DMS53 (cell line): Measurements from ENCODE around the gene ANO3.

ENCODE experiments used
- DNase-seq: peaks from one replicate; lab custom pipeline; 2025; lab: John Stamatoyannopoulos, UW

Gene ANO3

DNA sequence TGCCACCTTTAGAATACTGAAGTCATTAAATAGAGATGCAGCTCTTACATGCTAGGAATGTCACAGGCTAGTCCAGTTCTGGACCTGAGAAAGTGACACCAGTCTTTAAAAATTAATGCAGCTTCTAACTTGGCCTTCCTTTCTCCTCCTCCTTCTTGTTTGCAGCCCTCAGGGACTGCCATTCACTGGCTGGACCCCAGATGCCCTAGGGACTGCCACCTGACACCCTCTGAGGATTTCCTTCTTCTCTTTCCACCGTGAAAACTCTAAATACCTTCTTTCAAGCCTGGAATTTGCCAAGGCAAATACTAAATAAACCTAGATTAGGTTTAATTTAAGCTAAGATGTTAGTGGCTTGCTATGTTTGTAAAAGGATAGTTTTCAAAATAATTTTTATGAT is 161.7 kb downstream of the ANO3 start:
- no peak for DNase-seq

DNA sequence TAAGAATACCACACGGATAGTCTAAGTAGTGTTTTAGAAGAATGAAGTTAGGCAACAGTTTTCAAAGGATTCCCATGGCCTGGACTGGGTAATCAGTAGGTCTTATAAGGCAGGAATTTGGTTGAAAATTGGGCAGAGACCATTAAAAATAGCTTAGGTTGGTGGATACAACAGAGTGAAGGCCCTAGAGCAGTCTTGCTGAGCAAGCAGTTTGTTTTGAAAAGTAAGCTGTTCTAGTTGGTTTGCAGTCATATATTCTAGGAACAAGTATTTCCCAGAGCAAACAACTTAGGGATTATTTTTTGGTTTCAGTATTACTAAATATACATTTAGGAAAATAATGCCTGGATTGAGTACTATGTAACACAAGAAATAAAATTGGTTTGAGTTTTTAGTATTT is 175.3 kb downstream of the ANO3 start:
- DNase-seq = no peak

DNA sequence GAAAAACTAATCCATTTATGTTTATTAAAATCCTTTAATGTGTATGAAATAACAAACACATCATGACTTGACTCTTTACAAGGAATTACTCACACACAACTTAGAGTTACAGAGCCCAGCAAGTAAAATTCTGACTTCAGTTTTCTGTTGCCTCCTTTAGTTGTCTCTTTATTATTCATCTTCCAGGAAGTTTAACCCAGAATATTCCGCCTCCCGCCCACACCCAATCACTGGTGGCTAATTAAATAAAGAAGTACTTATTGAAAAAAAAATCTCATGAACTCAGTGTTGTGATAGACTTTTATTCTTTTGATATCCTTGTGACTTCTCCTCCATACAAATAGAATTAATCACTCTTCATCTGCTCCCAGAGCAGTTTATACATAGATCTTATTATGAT is 178.2 kb downstream of the ANO3 start:
- no peak for DNase-seq

DNA sequence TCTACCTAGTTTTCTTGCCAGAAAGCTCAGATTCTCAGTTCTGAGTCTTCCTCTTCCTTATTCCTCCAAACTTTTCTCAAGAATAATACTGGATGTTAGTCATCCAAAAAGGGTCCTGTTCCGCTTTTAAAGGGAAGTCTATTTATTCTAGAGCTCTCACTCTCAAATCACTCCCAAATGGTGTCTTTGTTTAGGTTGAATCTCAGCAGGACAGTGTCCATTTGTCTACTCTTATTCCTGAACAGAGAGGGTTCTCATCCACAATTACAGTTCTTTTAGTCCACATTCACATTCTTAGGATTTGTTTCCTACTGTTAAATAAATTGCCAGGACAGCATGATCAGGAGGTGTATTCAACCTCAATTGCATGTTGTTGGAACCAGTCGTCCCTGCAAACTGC is 178.8 kb downstream of the ANO3 start:
- DNase-seq = no peak

DNA sequence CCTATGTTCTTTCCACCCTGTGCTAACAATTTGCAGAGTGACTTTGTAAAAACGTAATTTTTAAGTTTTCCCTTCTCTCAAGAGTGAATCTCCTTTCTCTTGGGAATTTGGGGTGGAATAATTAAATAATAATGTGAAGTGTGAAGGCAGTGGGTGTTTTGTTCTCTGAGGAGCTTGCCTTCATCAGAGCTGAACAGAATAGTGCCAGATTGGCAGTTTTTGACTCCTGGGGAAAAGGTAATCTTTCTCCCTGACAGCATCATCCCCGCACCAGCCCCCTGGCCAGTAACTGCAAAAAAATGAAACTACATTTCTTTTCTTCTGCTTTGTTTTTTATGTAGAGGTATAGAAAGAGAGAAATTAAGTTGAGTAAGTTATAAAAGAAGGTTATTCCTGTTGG is 180.3 kb downstream of the ANO3 start:
- no peak for DNase-seq

DNA sequence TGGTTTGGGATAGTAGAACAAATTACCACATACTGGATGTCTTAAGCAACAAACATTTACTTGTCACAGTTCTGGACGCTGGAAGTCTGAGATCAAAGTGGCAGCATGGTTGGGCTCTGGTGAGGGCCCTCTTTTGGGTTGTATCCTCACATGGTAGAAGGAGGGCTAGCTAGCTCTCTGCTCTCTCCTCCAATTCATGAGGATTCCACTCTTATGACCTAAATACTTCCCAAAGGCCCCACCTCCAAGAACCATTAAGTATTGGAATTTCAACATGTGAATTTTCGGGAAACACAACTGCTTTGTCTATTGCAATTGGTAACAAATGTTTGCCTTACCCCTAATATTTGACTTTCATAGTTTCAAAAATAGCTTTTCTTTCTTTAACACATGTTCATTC is 187.5 kb downstream of the ANO3 start:
- DNase-seq = no peak

DNA sequence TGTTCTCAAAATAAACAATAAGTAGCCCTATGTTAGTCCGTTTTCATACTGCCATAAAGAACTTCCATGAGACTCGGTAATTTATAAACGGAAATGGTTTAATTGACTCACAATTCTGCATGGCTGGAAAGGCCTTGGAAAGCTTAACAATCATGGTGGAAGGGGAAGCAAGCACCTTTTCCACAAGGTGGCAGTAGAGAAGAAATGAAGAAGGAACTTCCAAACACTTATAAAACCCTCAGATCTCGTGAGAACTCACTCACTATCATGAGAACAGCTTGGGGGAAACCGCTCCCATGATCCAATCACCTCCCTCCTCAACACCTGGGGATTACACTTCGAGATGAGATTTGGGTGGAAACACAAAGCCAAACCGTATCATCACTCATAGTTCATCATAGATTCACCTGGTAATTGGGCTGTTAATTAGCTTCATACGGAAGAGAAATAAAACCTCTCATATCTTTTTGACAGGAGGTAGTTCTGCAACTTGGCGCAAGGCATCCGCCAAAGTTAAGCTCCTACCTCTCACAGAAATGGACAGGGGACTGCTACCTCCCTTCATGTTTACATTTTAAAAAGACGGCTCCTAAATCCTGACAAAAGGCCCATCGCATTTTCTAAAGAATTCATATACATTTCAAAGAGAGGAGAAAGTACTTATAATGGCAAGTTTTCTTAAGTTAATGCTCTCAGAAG is 191.1 kb downstream of the ANO3 start:
- peak; percentile 63 for DNase-seq

DNA sequence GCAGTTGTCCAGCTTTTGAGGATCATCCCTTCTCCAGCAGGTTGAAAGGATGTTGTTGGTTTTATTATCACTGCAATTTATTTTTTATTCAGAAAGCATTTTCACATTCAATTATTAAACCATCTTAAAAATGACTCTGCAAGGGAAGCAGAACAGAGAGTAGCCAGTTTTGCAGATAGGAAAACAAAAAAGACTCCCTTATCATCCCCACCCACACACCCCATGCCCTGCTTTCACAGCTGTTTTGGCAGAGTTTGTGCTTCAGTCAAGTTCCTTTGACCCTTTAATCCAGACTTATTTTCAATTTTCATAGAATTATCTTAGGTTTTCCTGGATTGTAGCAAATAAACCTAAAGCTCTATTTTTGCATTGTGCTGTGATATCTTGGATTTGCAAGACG is 195.8 kb downstream of the ANO3 start:
- no peak for DNase-seq

DNA sequence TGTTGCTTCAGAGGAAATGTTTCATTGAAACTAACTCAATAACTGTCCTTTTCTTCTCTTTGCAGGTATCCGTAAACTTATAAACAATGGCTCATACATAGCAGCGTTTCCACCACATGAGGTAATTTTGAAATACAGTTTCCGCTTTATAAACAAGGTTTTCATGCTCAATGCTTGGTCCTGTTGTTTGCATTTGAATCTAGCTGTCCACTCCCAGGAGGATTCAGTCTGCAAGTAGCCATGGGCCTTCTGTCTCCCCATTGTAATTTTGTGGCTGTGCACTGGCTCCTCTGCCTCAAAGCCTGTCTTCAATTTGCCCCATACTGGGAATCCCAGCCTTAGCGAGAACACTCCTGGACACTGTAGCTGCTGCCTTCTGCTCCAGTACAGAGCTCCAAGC is 205.4 kb downstream of the ANO3 start:
- no peak for DNase-seq

DNA sequence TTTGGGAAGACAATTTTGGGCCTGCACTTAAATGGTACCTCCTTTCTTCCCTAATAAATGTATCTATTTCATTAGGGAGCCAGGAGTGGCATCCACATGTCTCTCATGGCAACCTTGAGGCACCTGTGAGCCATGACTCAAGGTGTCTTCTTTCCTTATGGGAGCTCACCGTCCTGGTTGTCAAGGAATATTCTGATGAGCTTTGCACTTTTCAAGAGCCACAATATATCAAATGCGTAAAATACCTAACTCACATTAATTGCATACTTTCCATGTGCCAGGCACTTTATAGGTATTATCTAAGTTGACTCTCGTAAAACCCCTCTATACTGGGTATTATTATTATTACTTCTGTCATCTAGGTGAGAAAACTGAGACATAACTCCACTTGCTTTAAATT is 207.6 kb downstream of the ANO3 start:
- no peak for DNase-seq

DNA sequence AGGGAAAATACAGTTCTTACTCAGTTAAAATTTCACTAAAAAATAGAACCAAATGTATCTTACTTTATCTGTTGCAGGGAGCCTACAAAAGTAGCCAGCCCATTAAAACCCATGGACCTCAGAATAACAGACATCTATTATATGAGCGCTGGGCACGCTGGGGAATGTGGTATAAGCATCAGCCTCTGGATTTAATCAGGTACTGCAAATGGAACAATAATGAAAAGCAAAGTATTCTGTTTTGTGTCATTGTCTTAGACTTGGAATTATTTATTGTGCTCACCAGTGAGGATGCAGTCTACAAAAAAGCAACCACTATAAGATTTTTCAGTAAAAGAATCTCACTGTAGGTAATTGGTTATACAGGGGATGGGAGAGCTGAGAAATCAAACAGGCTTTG is 209.9 kb downstream of the ANO3 start:
- no peak for DNase-seq

DNA sequence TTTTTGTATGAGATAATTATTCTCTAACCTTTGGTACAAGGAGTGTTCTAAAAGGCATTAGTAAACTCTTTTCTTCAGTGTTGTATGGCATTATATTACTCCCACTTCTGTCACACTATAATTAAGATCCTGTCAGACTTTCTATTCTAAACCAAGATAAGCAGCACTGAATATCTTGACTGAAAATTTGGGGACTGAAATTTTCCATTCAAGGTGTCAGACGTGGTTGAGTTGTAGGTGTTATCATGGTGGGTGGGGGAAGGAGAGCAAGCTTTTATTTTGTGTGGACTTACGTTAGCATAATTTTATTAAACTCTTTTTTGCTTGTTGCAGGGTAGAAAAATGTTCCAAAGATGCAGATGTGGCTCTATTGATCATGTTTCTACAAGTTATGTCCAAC is 217.2 kb downstream of the ANO3 start:
- no peak for DNase-seq

DNA sequence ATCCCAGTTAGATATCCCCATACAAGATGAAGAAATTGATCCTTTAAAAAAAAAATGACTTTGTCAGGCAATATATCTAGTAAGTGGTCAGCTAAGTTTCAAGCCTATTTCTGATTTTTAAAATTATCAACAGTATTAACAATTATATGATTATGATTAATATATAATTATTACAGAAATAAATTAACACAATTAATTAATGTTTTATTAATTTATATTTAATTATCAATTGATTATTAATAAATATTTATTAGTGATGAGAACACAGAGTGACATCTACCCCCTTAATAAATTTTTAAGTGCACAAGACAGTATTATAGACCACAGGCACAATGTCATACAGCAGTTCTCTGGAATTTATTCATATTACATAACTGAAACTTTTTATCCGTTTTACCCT is 218.1 kb downstream of the ANO3 start:
- DNase-seq = no peak

DNA sequence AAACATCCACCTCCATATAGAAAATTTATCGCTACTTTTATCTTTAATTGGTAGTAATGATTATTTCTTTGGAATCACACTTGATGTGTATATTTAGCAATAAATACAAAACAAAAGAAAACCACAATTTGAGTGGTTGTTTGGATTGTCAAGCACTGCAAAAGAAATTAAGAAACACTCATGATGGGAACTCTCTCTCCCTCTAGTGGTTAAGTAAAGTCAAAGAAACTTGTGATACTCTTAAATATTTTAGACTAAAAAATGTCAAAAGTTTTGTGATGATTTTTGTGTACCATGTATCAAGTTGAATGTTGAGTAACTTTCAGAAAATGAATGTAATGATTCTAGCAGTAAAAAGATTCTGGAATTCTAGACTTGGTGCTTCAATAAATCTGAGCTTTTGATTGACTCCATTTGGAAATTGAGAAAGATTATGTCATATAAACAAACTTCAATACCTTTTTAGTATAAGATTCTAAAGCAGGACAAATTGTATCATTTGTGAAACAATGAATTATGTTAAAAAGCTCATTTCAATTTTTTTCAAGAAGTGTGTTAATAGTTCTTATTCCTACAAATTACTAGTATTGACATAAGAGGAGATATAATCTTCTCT is 219.4 kb downstream of the ANO3 start:
- peak; percentile 25 for DNase-seq

DNA sequence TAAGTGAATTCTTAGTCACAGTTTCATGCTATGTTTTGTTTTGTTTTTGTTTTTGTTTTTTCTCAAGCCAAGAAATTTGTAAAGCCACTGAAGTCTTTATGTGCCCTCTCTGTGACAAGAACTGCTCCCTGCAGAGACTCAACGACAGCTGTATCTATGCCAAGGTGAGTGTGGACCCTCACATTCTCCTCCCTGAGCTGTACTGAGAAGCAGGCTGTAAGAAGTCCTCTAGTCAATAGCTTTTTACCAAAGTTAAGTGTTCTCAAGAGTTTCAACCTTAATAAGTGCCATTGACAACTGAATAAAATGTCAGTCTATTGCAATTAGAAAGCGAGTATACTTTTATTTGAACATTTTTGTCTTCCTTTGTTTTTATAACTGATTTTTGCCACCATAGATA is 221.3 kb downstream of the ANO3 start:
- DNase-seq = no peak

DNA sequence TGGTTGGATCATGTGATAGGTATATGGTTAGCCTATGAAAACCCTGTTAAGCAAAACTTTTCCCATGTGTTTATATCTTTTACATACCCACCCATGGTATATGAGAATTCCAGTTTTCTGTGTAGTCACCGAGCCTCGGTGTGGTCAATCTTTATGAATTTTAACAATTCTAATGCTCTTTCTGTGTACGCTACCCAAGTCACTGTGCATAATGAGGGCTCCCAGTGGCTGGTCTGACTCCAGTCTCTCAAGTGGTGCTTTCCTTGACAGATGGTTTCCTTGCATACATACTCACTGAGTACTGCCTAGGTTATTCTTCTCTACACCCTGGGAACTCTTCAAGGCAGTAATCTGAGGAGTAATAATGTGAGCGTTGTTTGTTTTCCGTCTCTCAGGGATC is 222.5 kb downstream of the ANO3 start:
- DNase-seq = no peak

DNA sequence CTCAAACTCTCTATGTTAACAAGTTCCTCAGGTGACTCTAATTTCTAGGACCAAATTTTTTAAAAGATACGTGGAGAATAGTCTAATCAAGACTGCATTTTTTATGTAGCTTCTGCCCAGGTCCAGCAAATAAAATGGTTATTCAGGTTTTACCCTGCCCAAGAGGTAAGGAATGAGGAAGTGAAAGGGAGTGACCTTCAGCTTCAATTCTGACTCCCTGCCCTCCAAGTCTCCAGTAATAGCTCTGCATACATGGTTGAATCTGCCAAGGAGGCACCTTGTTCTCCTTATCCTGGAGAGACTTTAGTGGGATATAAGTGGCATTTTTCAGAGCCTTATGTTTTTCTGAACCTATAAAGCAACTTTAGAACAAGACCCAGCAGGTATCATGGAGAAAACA is 224.7 kb downstream of the ANO3 start:
- peak; percentile 26 for DNase-seq

DNA sequence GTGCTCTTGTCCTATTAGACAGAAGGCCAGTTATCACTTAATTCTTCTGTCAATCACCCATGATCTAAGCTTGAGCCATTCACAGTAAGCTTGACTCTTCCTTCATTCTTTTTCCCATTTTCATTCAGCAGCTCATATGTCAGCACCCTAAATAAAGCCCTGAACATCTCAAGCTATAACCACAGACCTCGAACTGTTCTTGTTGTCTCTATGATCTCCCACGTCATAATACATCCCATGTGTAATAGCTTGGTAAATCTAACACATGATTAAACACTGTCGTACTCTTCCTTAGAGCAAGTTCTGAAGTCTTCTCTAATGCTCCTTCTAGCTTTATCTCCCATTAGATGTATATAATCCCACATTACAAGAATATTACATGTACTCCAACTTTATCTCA is 225.7 kb downstream of the ANO3 start:
- DNase-seq = no peak

DNA sequence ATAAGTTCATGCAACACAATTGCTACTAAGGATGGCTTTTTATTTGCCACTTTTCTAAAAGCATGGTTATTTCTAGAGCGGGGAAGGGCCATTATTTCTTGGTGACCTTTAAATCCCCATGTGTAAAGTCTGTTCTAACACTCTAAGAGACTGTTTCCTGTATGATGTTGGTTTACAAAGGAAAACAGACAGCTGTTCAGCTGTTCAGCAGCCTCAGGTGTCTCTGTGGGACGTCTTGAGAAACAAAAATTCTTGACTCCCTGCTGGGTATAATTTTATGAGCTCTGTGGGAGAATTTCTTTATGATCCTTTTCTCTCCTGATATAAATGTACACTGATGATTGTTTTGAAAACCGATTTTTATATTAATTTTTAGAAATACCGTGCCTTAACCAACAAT is 226.3 kb downstream of the ANO3 start:
- DNase-seq = peak; percentile 36

DNA sequence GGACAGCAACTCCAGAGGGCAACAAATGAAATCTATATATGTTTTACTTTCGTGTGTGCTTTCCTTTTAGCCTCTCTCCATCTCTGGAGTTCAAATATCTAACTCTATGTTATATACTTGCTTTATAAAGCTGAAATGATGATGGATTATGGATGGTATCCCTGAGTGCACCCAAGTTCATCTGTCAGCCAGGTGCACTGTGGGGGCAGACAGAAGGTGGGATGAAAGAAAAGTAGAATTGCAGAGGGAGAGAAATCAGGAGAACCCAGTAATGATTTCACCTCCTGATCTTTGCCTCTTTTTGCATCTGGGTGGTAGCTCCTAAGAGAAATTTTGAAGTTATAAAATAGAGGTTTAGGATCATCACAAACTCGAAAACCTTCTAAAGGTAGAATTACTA is 237.7 kb downstream of the ANO3 start:
- DNase-seq = no peak

DNA sequence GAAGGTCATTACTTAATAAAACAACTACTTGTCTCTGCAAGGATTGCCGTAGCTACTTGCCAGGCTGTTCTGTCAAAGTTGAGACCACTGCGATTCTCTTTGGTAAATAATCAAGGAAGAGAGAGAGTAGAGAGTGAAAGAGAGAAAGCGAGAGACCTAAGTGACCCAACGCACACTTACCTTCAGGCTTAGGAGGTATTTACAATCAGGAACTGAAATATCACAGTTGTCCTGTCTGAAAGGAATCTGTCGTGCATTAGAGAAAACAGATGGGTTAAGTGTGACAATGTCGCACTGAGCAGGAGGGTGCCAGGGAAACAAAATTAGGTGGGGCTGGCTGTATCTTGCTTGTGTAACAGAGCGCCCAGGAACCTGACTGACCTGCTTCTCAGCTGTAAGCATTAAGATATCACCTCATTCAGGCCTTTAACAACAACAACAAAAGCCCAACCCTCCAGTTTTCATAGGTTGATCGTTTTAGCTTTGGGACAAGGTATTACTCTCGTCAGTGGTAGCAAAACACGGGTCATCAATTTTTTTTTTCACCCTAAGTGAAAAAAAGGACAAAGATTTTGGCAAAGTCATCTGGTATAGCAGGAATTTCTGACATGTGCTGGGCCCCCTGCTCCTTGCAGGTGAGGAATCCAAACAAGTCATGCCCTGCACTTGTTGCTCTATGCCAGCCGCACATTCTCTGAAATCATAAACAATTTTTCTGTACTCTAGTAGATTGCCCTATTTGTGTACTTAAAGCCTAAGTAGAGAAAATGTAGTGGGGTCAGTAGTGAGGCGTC is 240.1 kb downstream of the ANO3 start, which contains the start of gene MUC15:
Gene MUC15 (minus strand): TSS at position 403 of the 794 bp plus-strand sequence. CDS start 5,169 bp downstream, outside the sequence.
- no peak for DNase-seq

DNA sequence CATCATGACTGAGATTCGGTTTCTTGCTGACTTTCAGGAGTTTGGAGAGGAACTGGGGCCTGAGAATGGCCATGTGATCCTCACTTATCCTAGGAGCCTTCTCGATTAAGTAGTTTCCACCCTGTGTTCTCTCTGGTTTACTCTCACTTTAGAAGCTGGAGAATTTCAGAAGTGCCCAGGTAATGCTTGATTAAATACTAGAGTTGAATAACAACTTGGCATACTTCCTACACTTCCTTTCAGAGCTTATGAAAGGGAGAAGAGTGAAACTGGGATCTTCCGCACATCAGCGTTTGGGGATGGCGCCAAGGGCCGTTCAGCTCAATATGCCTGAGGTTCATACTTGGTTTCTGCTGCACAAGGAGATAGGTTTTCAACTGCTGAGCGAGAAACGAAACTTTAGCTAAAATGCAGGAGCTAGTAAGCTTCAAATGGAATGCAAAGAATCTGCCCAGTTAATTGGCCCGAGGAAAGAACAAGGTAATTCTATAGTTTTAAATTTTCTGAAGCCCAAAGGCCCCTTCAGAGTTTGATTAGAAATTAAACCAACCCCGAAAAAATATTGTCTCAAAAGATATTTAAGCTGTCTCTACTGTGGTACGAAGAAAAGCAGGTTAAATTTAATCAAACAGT is 241.0 kb downstream of the ANO3 start:
- peak; percentile 43 for DNase-seq

DNA sequence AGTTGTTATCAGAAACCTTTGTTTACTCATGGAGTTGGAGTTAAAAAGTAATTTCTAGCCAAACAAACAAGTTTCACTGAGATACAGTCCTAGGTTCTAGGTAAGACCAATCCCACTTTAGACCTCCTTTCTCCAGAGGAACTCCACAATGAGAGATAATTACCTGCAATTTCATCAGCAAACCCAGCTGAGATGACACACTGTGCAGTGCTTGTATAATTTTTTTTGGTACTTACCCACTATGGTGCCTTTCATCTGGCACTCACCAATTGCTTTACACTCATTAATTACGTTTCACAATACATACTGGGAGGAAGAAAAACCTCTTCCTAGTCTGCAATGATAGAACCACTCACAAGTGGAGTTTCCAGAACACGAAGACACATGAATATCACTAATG is 242.0 kb downstream of the ANO3 start:
- no peak for DNase-seq
